OCI-LY3 (cell line): Measurements from ENCODE around the gene CRADD.
A peak's percentile ranks its signal among the peaks of the same experiment; 100 is the strongest.

Source experiments
- H2AFZ ChIP-seq: fragments of 200-600, 300-600 bp; shearing (Covaris generic); 2 replicates; pipeline ENCODE4 v1.6.0; 2014; ENCODE audit warnings: antibody characterized with exemption, low read depth, low read length
- H3K27ac ChIP-seq: fragments of 200-600, 300-600 bp; sonication (generic); 2 replicates; pipeline ENCODE4 v1.5.1; 2014; ENCODE audit warnings: mild to moderate bottlenecking, low read length, moderate library complexity, mixed read lengths
- H3K27me3 ChIP-seq: fragments of 200-600, 300-600 bp; sonication (generic); 2 replicates; pipeline ENCODE4 v1.6.1; 2014; ENCODE audit warnings: low read depth, low read length, mixed read lengths
- H3K36me3 ChIP-seq: fragments of 200-600, 300-600 bp; sonication (generic); replicated peaks from 2 replicates; pipeline ENCODE3; 2014; ENCODE audit warnings: low read depth, low read length, mixed read lengths
- H3K4me1 ChIP-seq: fragments of 300-600, 200-600 bp; sonication (generic); 2 replicates; pipeline ENCODE4 v1.6.1; 2014; ENCODE audit warnings: low read length, mixed read lengths
- H3K4me2 ChIP-seq: fragments of 200-600, 300-600 bp; sonication (generic); 2 replicates; pipeline ENCODE4 v1.6.1; 2014; ENCODE audit warnings: low read length, mixed read lengths
- H3K4me3 ChIP-seq: fragments of 300-600, 200-600 bp; sonication (generic); 2 replicates; pipeline ENCODE4 v1.5.1; 2014; ENCODE audit warnings: antibody characterized with exemption, mild to moderate bottlenecking, low read length, moderate library complexity
- H3K79me2 ChIP-seq: fragments of 300-600, 200-600 bp; shearing (Covaris generic); 2 replicates; pipeline ENCODE4 v1.6.1; 2014; ENCODE audit warnings: mild to moderate bottlenecking, low read length, mixed read lengths
- H3K9ac ChIP-seq: fragments of 300-600, 200-600 bp; shearing (Covaris generic); 2 replicates; pipeline ENCODE4 v1.6.0; 2014; ENCODE audit warnings: mild to moderate bottlenecking, low read length, moderate library complexity
- H3K9me3 ChIP-seq: fragments of 200-600, 300-600 bp; shearing (Covaris generic); 2 replicates; pipeline ENCODE4 v1.6.1; 2014; ENCODE audit warnings: low read length, mixed read lengths; ENCODE audit not compliant: insufficient read depth
- H4K20me1 ChIP-seq: fragments of 200-600, 300-600 bp; sonication (generic); 2 replicates; pipeline ENCODE4 v1.6.1; 2016; ENCODE audit warnings: low read length, mixed read lengths; ENCODE audit not compliant: insufficient read depth
- EZH2phosphoT487 ChIP-seq: fragments of 200-600 bp; shearing (Covaris generic); IDR thresholded peaks from 2 replicates; pipeline ENCODE4 v1.6.1; 2018; ENCODE audit warnings: antibody characterized with exemption, mixed run types, low read depth
- TF ChIP-seq, protein P1 (sequence below): fragments of 200-600, 300-600 bp; sonication (generic); IDR thresholded peaks from 2 replicates; pipeline ENCODE4 v1.5.1; 2014; ENCODE audit warnings: antibody characterized with exemption, low read length, low read depth

Gene CRADD

DNA sequence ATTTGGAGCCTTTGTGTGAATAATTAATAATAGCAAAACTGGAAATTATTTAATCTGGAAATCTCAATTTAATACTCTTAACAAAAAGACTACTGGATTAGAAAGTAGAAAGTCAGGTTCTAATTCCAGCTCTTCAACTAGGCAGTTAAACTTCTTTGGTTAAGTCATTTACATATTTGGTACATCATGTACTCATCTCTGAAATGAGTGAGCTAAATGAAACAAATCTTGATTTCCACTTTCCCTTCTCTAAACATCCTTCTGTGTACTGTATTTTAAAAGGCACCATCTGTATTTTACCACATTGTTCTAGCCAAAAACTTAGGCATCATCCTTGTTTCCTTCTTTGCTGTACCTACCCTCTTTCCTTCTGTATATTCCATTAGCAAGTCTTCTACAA is 26.9 kb downstream of the CRADD start:
- peak overlapping the region; percentile 75 for H3K27ac ChIP-seq
- peaks cover 67% of the 10 kb centered on the region for H3K4me1 ChIP-seq
- H2AFZ ChIP-seq, result no peak overlapping the region
- no peak overlapping the region for H3K9ac ChIP-seq
- TF ChIP-seq, protein P1, sequence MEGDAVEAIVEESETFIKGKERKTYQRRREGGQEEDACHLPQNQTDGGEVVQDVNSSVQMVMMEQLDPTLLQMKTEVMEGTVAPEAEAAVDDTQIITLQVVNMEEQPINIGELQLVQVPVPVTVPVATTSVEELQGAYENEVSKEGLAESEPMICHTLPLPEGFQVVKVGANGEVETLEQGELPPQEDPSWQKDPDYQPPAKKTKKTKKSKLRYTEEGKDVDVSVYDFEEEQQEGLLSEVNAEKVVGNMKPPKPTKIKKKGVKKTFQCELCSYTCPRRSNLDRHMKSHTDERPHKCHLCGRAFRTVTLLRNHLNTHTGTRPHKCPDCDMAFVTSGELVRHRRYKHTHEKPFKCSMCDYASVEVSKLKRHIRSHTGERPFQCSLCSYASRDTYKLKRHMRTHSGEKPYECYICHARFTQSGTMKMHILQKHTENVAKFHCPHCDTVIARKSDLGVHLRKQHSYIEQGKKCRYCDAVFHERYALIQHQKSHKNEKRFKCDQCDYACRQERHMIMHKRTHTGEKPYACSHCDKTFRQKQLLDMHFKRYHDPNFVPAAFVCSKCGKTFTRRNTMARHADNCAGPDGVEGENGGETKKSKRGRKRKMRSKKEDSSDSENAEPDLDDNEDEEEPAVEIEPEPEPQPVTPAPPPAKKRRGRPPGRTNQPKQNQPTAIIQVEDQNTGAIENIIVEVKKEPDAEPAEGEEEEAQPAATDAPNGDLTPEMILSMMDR, result no peak
- no peak for TF ChIP-seq EZH2phosphoT487
- H3K27me3 ChIP-seq, result no peaks in the 10 kb centered on the region
- H3K79me2 ChIP-seq, result no peaks in the 10 kb centered on the region
- H4K20me1 ChIP-seq, result no peaks in the 10 kb centered on the region
- H3K4me3 ChIP-seq, result 0 out of 2 replicates have a peak overlapping the region, but pooled peaks have one; percentile 14
- peak overlapping the region; percentile 66 for H3K4me2 ChIP-seq
- H3K36me3 ChIP-seq, result no peaks in the 10 kb centered on the region
- H3K9me3 ChIP-seq, result no peaks in the 10 kb centered on the region

DNA sequence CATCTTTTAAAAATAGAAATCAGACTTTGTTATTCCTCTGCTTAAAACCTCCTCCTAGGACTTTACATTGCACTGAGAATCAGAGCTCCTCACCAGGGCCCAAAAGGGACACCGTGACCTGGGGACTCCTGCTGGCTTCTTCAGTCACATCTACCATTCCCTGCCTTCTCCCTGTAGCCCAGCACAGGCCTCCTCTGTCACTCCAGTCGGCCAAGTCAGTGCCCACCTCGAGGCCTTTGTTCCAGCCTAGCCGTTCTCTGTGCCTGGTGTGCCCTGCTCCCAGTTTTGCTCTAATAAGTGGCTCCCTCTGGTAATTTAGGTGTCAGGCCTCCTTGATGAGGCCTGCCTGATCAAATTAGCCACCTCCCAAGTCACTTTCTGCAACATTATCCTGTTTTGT is 27.4 kb downstream of the CRADD start:
- H3K9me3 ChIP-seq, result peaks cover 2% of the 10 kb centered on the region; the same call in 1 of the 2 replicates
- peak overlapping the region; percentile 75 for H3K27ac ChIP-seq
- H3K9ac ChIP-seq, result no peak overlapping the region
- H3K4me1 ChIP-seq, result peaks cover 62% of the 10 kb centered on the region
- 0 out of 2 replicates have a peak overlapping the region, but pooled peaks have one; percentile 5 for H3K4me3 ChIP-seq
- no peaks in the 10 kb centered on the region for H3K27me3 ChIP-seq
- no peak overlapping the region for H2AFZ ChIP-seq
- TF ChIP-seq EZH2phosphoT487, result no peak
- TF ChIP-seq, protein P1, result no peak
- no peaks in the 10 kb centered on the region for H4K20me1 ChIP-seq
- peaks cover 1% of the 10 kb centered on the region for H3K36me3 ChIP-seq
- peak overlapping the region; percentile 66 for H3K4me2 ChIP-seq
- no peaks in the 10 kb centered on the region for H3K79me2 ChIP-seq

DNA sequence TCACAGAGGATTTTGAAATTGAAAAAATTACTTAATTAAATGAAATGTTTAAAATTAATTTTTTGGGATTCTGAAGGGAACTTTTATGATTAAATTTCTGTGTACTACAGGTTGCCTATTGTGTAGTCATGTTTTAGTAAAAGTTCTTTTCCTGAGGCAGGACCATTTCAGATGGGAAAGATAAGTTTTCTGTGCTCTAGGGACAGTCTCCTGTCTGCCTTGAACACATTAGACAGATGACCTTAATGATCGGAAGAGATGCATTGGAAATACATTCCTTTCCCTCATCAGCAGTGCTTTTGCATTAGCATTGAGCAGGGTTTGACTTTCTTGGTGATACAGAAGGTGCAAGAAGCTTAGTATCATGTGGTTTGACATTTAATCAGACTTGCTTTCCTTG is 28.1 kb downstream of the CRADD start:
- no peaks in the 10 kb centered on the region for H3K79me2 ChIP-seq
- peaks cover 7% of the 10 kb centered on the region; the same call in 1 of the 2 replicates for H3K9me3 ChIP-seq
- peaks cover 6% of the 10 kb centered on the region for H3K36me3 ChIP-seq
- TF ChIP-seq, protein P1, result no peak
- TF ChIP-seq EZH2phosphoT487, result no peak
- H3K4me2 ChIP-seq, result 0 out of 2 replicates have a peak overlapping the region, but pooled peaks have one; percentile 0
- H3K4me3 ChIP-seq, result no peak overlapping the region
- no peak overlapping the region for H2AFZ ChIP-seq
- no peak overlapping the region for H3K27ac ChIP-seq
- no peaks in the 10 kb centered on the region for H4K20me1 ChIP-seq
- no peaks in the 10 kb centered on the region for H3K27me3 ChIP-seq
- H3K4me1 ChIP-seq, result peaks cover 56% of the 10 kb centered on the region
- no peak overlapping the region for H3K9ac ChIP-seq

DNA sequence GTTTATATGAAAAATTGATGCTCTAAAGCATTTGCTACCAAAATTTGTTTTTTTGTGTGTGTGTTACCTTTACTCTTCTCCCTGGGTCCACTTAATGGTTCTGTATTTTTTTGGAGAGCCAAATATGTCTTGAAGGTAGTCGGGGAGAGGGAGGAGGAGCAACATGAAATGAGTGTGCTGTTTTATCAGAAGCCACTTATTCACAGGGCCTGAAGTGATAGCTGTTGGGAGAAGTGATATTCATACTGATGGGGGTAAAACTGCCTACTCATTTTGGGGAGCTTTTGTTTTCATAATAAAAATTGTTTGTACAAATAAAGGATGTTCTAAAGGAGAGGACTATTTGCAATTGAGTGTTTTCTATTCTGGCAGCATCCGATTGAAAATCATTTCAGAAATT is 29.2 kb downstream of the CRADD start:
- peaks cover 7% of the 10 kb centered on the region; the same call in 1 of the 2 replicates for H3K9me3 ChIP-seq
- no peak overlapping the region for H2AFZ ChIP-seq
- no peaks in the 10 kb centered on the region for H4K20me1 ChIP-seq
- no peak overlapping the region for H3K9ac ChIP-seq
- H3K4me2 ChIP-seq, result no peak overlapping the region
- H3K4me3 ChIP-seq, result no peak overlapping the region
- no peak for TF ChIP-seq EZH2phosphoT487
- TF ChIP-seq, protein P1, result no peak
- no peaks in the 10 kb centered on the region for H3K79me2 ChIP-seq
- H3K36me3 ChIP-seq, result peaks cover 6% of the 10 kb centered on the region
- H3K27me3 ChIP-seq, result no peaks in the 10 kb centered on the region
- peaks cover 51% of the 10 kb centered on the region for H3K4me1 ChIP-seq
- H3K27ac ChIP-seq, result no peak overlapping the region
